HPDE6-E6E7 (cell line): ENCODE measurements around the gene BHLHE40.

Experiments used
- DNase-seq: peaks from one replicate; pipeline ENCODE4 v3.0.0; 2011; ENCODE audit warnings: missing footprints; ENCODE audit errors: extremely low spot score

The BHLHE40 gene

GRCh38 chr3:5019411-5020241 lies 40.4 kb downstream of the BHLHE40 start:
- no peak for DNase-seq

GRCh38 chr3:5020242-5020722 lies 41.0 kb downstream of the BHLHE40 start:
- no peak for DNase-seq

- DNase-seq: peak; percentile 41
These were observed 42.2 kb downstream of the BHLHE40 start for GRCh38 chr3:5021116-5022092.

DNA sequence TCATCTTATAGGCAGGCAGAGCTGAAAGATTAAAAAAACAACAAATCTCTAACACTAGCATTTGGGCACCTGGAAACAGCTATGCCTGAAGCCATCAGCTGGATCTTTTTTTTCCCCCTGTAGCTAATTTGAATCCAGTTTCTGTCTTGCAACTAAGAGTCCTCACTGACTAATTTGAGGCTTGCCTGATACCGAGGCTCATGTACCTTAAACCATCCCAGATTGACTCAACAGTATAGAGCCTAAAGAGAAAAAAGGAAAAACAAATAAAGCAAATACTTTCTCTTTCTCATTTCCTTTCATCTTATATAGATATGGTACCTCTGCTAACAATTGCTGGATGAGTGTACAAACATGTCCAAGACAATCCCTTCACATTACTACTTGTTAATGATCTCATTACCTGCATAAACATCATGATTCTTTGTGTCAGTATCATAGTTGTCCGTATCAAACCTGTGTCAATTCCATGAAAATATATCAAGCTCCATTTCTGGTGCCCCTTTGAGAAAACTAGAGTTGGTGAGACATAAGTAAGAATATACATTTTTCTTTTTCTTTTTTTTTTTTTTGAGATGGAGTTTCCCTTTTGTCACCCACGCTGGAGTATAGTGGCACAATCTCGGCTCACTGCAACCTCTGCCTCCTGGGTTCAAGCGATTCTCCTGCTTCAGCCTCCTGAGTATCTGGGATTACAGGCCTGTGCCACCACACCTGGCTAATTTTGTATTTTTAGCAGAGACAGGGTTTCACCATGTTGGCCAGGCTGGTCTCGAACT lies 43.1 kb downstream of the BHLHE40 start:
- DNase-seq: peak; percentile 20

GRCh38 chr3:5022966-5023776 lies 43.9 kb downstream of the BHLHE40 start:
- DNase-seq: peak; percentile 54

DNA sequence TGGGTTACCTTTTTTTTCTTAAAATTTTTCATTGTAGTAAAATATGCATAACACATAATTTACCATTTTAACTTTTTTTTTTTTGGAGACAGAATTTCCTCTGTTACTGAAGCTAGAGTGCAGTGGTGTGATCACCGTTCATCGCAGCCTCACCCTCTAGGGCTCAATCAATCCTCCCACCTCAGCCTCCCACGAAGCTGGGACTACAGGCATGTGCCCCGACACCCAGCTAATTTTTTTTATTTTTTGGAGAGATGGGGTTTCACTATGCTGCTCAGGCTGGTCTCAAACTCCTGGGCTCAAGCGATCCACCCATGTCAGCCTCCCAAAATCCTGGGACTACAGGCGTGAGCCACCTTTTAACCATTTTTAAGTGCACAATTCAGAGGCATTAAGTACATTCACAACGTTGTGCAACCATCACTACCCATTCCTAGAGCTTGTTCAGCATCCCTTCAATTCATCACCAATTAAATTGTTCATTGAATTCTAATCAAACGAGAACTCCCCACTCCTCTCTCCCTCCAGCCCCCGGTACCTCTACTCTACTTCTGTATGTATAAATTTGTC lies 44.6 kb downstream of the BHLHE40 start:
- no peak for DNase-seq

GRCh38 chr3:5026046-5026362 lies 46.8 kb downstream of the BHLHE40 start:
- DNase-seq: no peak

- DNase-seq: no peak
These were observed 50.5 kb downstream of the BHLHE40 start for GRCh38 chr3:5029715-5030114.

DNA sequence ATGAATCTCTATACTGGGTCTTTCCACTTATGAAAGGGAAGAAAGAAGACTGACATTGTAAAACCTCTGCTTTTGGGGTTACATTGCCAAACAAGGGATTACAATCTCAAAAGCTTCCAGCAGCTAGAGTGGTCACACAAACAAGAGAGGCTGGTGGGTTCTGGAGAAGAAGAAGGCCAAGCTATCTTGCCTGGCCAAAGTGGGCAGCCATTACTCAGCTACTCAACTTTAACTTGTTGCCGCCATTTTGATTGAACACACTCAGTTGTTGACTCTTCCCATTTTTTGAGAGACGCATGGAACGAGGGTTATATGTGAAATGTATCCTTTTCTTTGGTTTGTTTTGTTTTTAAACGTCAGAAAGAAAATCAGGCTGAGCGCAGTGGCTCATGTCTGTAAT lies 50.9 kb downstream of the BHLHE40 start:
- no peak for DNase-seq

- no peak for DNase-seq
These were observed 53.6 kb downstream of the BHLHE40 start for GRCh38 chr3:5032844-5033243.
